GM18508 (cell line): ENCODE data around the gene GET3.

Source experiments
- ATAC-seq: cut with Tn5 transposase; IDR thresholded peaks from one replicate; pipeline ENCODE4 v1.9.1; 2021; ENCODE audit warnings: moderate number of reproducible peaks; ENCODE audit not compliant: insufficient read depth, unreplicated experiment

The GET3 gene

DNA sequence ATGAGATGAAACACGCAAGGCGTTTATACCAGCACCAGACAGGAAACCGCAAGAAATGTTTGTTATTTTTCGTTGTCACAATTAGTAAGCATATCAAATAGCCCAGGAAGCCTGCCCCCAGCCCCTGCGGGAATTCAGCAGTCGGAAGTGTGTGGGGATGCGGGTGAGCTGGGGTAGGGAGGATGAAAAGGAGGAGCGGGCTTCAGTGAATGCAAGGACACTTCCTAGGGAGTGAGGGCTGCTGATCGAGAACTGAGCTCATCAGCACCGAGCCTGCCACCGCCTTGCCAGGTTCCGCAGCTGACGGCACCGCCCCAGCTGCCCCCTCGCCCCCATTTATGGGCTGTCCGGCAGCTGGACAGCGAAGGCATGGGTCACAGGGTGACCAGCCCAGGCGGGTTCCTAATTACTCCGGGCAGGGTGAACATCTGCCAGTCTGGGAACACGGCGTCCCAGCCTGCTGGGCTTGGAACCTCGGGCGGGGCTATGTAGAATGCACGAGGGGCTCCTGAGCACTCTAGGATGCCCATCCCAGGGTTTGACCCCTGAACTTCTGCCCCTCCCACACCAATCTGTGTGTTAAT, 12.7 kb downstream of the GET3 start:
- no peak for ATAC-seq

DNA sequence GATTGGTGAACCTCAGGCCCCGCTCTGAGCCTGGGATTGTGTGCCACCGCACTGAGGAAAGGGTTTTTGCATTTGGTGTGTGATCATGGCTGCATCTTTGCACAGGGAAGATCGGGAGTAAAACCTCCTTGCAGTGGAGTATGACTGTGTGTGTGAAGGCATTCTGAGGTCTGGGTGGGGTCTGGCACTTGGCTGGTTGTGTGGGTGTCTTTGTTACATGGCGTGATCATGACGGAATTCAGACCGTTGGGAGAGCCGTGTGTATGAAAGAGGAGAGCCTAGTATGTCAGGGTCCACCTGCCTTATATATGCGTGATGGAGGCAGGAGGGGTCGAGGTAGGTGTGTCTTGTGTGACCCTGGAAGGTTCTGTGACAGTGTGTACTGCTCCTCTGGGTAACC, 13.6 kb downstream of the GET3 start:
- no peak for ATAC-seq

GRCh38 chr19:12751635-12752034, 14.3 kb downstream of the GET3 start, which contains the start of gene BEST2:
BEST2 (plus strand) TSS chr19:12751791; CDS start chr19:12752593, 802 bp downstream.
- ATAC-seq: no peak

DNA sequence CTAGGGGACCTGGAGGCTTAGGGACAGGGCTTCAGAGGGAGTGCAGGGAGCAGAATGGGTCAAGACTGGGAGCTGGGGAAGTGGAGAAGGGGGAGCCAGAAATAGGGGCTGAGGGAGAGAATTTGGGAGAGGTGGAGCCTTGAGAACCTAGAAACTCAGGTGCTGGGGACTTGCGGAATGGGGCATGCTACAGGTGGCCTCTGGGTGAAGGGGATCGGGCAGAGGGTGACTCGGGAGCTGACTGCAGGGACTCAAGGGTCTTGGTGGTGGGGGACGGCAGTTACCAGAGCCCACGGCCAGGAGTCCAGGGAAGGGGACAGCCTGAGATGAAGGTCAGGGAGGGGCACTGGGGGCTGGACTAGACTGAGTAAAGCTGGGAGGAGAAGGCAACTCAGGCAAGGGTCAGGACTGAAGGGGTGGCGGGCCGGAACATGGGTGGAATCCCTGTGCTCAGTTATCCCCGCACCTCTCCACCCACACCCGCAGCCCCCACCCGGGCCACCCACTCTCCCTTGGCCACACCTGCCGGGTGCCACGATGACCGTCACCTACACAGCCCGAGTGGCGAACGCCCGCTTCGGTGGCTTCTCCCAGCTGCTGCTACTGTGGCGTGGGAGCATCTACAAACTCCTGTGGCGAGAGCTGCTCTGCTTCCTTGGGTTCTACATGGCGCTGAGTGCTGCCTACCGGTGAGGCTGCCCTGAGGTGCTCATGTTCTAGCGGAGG, 14.9 kb downstream of the GET3 start:
- ATAC-seq: no peak

DNA sequence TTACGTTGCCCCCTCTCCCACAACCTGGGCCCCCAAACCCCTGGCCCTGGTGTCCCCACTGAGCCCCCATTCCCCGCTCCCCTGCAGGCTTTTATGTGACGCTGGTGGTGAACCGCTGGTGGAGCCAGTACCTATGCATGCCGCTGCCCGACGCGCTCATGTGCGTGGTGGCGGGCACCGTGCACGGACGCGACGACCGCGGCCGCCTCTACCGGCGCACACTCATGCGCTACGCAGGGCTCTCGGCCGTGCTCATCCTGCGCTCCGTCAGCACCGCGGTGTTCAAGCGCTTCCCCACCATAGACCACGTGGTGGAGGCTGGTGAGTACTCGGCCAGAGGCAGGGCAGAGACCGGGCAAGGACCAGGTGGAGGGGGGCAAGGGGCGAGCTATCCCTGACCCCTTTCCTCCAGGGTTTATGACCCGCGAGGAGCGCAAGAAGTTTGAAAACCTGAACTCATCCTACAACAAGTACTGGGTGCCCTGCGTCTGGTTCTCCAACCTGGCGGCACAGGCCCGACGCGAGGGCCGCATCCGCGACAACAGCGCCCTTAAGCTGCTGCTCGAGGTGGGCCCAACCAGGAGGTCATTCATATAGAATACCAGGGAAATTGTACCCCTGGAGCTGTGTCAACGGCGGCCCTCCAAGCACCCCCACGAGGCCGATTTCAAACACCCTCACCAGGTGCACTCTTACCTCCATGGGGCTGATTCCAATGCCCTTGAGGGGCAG, 17.3 kb downstream of the GET3 start:
- no peak for ATAC-seq

GRCh38 chr19:12756150-12756883, 19.0 kb downstream of the GET3 start:
- ATAC-seq: no peak

- no peak for ATAC-seq
These were observed 20.4 kb downstream of the GET3 start for GRCh38 chr19:12757544-12758274.

DNA sequence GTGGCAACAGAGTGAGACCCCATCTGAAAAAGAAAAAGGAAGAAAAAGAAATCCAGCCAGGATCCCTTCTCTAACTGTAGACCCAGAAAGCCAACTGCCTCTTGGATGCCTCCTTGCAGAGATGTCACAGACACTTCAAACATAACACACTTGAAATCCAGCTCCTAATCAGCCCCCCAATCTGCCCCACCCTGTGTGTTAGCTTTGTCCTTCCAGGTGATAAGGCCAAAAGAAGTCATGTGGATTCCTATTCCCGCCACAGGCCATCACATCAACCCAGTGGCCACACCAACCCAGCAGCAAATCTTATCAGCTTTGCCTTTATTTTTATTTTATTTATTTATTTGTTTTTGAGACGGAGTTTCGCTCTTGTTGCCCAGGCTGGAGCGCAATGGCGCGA, 22.4 kb downstream of the GET3 start:
- ATAC-seq: no peak

DNA sequence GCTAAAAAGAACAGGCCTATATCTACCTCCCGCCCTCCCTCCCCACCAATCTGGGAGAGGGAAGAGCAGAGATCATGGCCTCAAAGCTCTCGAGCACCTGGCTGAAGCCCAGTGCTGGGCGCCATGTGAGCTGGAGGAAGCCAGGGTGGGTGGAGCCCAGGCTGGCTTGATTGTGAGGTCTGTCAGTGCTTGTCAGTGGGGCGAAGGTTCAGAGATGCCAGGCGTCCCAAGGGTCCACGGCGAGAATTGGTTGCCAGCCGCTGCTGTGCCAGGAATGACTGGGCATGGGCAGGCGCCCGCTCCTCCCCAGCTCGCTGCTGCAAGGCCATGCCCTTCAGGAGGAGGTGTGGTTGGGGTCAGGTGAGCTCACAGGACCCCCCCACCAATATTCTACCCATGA, 25.8 kb downstream of the GET3 start:
- no peak for ATAC-seq

- no peak for ATAC-seq
These were observed 27.4 kb downstream of the GET3 start for GRCh38 chr19:12764698-12765097.

- ATAC-seq: no peak
These were observed 28.8 kb downstream of the GET3 start for GRCh38 chr19:12766051-12766521.

- ATAC-seq: no peak
These were observed 29.9 kb downstream of the GET3 start for GRCh38 chr19:12767150-12767549.

GRCh38 chr19:12767666-12768065, 30.4 kb downstream of the GET3 start:
- no peak for ATAC-seq

- no peak for ATAC-seq
These were observed 32.4 kb downstream of the GET3 start for GRCh38 chr19:12769689-12770088.

GRCh38 chr19:12770922-12771321, 33.6 kb downstream of the GET3 start:
- ATAC-seq: no peak

- no peak for ATAC-seq
These were observed 35.0 kb downstream of the GET3 start for GRCh38 chr19:12772323-12772722.

- ATAC-seq: no peak
These were observed 36.3 kb downstream of the GET3 start for GRCh38 chr19:12773571-12773970.

DNA sequence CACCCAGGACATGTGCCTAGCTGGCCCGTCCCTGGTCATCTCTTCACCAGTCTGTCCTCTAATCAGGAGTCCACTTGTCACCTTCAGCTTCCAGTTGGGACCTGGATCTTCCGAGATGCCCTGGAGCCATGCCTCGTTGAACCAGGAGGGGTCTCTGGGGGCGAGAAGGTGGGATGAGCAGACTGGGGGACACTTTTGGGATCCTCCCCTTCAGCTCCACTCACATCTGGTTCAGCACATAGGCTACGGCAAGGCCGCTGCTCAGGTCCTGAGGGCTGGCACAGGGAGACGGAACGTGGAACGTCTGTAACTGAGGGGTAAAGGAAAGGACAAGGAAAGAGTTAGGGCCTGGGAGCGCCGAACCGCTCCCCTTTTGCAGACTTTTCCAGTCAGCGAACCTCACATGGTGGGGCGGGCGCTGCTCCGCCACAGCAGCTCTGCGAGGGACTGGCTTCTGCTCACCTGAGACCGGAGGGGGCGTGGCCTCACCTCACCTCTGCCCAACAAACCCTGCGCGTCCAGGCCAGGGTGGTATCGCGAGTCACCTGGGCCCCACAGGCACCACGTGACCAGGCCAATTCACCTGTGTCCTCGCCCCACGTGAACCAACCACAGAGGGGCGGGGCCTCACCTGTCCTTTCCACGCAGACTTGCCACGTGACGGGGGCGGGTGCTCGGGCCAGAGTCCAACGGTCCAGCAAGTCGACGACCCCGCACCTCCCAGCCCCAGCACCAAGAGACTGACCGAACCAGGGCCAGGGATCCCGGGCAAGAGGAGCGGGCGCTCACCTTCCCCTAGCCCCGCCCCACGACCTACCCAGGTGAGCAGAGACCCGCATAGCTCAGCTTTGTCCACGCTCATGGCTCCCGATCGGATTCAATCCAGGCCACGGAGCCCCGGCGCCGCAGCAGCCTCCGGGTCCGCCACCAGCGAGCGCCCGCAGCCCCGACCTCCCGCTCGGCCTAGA, 37.6 kb downstream of the GET3 start, which contains the start of gene HOOK2:
Gene HOOK2 (minus strand): TSS at position 965 of the 968 bp plus-strand sequence. CDS start 103 bp downstream, at position 862.
- ATAC-seq: no peak
